ENCODE results near the gene SRSF11.

- TF ChIP-seq CTCF (conservative IDR thresholded peaks at IDR 0.05; ENCODE audit: low read depth, low read length) (no peak), EZH2phosphoT487 (IDR thresholded peaks at IDR 0.05; ENCODE audit: borderline replicate concordance, low read length) (no peak), EZH2 (IDR thresholded peaks at IDR 0.05; ENCODE audit: low read length, unreplicated experiment) (no peak)
Measured at GRCh38 chr1:70210820-70211219, 10.4 kb upstream of the SRSF11 start.

All from PC-3 (cell line).